A549 treated with Hydrocortisone at 1 μM for 4 hours (cell line): ENCODE measurements around the gene PCK2. TPM values are rescaled to one million over a fixed set of nuclear protein-coding genes. Genes with fewer than 3 reads are reported as not detected.

Experiments used
- total RNA-seq: library from RNA; stranded (reverse); fragments of 200-300 nt; extraction: Qiagen RNA extraction; gene quantifications from 5 replicates; pipeline ENCODE4 v1.2.3, GENCODE V29; 2022

Gene PCK2
- total RNA-seq = 18.3 to 21.2 TPM (median 19.7 TPM) in 5 replicates

DNA sequence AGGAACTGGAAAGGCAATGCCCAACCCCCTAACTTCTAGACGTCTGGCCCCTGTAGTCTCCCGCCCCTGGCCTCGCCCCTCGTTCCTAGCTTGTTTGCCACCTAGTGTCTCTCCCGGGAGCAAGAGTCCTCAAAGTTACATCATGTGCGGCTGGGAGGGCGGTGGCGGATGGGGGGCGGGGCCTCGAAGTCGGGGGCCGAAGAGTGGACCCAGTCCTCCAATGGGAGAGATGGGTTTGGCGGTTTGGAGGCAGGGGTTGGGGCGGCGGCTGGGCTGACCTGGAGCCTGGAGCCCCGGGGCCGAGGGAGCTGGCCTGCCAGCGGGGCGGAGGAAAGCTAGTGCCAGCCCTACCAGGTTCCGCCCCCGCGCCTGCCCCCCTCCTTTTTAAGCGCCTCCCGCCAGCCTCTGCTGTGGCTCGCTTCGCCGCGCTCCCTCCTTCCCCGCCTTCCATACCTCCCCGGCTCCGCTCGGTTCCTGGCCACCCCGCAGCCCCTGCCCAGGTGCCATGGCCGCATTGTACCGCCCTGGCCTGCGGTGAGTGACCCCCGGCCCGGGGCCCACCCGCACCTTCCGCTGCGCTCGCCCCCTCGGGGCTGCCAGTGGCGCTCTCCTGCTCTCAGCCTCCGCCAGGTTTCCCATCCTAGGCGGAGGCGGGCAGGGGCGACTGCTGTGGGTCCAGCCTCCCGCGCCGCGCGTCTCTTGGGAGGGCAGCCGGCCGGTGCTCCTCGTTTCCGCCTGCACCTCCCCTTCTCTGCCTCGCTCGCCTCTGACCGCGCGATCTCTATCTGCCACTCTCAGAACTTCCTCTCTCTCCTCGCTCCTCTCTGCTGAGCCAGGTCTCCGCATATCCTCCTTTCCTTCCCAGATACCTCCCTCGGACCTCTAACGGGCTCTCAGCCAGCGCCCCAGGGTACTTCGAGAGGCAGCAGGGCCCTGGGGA lies at the start of gene PCK2:
Gene PCK2, plus strand, starts transcription at position 411 of the 940 bp plus-strand sequence. Its CDS starts 95 bp downstream, at position 506.

DNA sequence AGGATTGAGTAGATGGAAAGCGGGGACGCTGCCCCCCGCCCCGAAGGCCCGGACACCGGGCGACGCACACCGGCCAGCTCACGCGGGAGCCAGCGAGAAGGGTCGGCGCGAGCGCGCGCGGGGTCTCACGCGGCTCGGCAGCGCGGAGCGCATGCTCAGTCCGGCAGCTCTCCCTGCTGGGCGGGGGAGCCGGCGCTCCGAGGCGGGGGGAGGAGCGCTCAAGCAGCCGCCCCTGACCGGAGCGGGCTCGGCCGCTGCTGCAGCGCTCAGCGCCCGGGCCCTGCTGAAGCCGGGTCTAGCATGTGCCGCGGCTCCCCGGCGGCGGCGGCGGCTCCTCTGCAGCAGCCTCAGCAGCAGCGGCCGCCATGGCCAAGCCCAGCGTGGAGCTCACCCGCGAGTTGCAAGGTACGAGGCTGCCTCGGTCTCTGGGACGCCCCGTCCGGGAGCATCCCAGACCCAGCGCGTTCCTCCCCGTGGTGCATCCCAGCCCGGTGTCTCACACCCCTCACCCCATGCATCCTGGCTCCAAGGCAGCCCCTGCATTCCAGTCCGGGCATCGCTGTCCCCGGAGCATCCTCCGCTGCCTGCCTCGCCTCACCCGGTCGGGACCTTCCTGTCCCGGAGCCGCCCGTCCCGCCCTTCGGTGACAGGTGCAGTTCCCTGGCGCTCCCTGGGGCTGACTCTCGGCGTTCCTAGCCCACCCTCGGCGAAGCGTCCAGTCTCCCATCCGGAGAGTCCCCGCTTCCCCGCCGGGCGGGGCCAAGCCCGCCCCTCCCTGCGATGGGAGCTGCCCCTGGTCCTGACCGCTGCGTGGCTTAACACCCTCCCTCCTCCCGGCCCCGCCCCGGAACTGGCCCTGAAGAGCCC lies 42.1 kb upstream of the PCK2 start, which contains the start of gene CARMIL3:
Gene CARMIL3, plus strand, starts transcription at position 221 of the 867 bp plus-strand sequence. Its CDS starts 145 bp downstream, at position 366.

DNA sequence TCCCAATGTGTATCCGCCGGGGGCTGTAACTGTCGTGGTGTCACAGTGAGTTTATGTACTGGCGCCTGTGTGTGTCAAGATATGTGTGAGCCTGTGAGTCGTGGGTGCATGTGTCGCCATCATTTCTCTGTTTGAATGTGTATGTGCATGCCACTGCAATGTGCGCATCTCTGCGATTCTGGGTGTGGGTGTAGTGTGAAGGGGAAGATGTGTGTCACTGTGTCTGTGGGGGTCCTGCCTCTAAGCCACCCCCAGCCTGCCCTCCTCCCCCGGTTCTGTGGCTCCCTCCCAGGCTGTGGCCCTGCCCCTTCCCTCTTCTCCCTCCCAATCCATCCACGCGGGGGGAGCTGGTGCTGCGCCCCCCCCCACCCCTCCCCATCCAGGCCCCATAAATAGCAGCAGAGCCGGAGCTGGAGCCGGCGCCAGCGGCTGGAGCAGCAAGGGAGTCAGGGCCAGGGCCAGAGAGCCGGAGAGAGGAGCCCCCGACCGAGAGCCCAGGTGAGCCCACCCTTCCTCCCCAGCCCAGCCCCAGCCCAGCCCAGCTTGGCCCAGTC lies 22.9 kb upstream of the PCK2 start, which contains the start of gene CPNE6:
Gene CPNE6, plus strand, starts transcription at position 419 of the 554 bp plus-strand sequence. CDS start 1,375 bp downstream, outside the sequence.

DNA sequence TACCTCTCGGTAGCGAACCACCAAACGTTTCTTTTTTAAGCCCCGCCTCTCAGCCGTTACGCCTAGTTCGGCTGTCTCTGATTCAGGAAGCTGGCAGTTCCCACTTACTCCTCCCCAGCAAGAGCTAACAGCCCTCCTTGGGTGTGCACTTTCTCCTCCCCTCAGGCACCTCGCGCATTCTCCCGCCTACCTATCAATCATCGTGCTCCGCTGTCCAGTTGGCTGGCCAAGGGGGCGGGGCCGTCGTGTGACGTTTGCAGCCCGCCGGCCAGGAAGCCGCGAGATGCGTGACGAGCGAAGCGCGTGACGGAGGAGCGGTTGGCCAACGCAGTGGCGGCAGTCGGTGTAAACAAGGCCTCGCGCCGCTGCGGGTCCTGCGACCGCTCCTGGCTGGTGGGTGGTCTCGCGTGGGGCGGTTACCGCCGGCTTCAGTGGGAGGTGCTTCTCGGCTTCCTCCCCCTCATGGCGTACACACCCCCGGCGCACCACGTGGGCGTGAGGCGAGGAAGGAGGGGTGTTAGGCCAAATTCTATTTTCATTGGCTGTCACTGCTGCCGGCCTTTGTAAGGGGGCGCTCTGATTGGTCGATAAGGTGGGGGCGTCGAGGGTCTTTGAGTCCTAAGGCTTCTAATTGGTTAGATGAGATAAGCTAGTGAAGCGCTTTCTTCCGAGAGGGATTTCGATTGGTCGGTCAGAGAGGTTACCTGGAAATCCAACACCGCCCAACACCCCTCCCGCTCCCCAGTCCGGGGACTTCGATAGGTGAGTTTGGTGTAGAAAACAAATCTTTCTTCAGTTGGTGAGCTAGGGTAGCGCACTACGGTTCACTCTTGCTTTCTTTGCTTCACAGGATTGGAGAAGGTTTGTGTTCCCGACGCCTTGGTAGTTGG lies 20.7 kb downstream of the PCK2 start, which contains the start of the genes DCAF11 and NRL:
Gene DCAF11, plus strand, starts transcription at position 246 of the 890 bp plus-strand sequence. CDS start 818 bp downstream, outside the sequence.
Gene NRL, minus strand, starts transcription at position 418 of the 890 bp plus-strand sequence. CDS start 32,101 bp downstream, outside the sequence.

DNA sequence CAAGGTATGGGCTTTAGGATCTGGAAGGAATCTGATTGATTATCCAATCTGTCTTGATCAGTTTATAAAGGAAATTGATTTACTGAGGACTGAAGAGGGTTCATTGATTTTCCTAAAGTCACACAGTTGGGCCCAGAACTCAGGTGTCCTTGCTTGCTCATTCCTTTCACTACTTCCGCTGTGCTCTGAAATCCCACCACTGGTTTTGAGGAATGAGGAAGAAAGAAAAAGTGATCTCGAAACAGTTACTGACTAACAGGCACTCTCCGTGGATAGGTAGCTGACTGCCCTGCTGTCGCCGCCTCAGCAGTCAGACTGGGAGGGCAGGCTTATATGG lies 36.2 kb downstream of the PCK2 start, which contains the start of gene FITM1:
Gene FITM1, plus strand, starts transcription at position 280 of the 337 bp plus-strand sequence. CDS start 905 bp downstream, outside the sequence.

DNA sequence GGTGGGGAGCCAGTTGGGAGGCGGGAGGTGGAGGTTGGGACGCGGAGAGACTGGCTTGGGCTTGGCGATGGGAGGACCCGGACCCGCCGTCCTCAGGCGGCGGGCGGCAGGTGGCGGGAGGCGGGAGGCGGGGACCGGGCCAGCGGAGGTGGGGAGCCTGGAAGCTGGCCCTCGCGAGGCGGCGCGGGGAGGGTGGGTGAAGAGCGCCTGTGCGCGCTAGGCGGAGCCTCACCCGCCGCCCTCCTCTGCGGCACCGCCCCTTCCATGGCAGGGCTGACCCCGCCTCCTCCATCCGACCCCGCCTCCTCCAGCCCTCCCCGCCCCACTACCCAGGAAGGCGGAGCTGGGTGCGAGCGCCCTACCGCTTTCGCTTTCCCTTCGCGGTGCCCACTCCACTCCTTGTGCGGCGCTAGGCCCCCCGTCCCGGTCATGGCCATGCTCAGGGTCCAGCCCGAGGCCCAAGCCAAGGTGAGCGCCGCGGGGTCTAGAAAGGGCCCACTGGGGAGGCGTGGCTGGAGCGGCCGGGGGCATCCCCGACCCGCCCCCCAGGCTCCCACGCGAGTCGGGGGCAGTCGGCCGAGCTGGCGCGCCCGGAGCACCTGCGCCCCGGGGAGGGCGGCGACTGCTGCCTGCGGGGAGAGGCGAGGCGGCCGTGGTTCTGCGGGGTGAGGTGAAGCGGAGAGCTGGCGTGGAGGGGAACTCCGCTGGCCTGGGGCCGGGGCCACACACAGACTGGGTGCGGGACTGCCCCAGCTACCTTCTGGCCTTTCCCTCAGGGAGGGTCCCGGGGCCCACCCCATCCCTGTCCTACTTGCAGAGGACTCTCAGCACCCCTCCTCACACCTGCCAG lies 41.9 kb downstream of the PCK2 start, which contains the start of gene PSME1:
Gene PSME1, plus strand, starts transcription at position 361 of the 850 bp plus-strand sequence. Its CDS starts 69 bp downstream, at position 430.

DNA sequence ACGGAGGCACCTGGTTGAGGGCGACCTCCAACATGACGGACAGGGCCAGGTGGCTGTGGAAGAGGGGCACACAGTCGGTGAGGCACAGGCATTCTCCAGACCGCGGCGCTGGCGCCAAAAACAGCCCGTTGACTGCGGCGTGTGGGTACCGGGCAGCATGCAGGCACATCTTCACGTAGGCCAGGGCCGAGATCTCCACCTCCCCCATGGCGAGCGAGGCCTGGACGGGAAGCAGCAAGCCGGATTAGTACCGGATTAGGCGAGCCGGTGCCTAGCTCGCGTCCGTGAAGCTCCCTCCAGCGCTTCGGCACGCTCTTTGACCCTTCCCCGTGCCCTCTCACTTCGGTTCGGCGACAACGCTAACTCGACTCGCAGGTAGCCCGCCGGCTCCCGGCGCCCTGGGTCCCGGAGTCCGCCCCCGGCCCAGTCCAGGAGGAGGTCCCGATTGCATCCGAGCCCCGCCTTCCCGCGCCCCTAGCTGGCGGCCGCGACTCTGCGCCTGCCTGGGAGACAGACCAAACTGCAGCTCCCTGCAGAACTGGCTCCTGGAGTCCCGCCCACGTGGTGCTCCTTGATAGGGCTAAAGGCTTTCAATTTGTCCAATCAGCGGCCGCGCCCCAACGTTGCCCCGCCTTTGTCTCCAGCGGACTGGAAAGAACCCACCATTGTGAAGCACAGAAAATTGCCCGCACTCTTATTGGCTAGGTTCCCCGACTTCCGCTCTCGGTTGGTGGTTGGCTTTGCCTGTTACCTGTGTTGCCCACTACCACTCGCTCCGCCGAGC lies 47.2 kb downstream of the PCK2 start, which contains the start of gene EMC9:
Gene EMC9, minus strand, starts transcription at position 495 of the 784 bp plus-strand sequence. Its CDS starts 287 bp downstream, at position 208.

DNA sequence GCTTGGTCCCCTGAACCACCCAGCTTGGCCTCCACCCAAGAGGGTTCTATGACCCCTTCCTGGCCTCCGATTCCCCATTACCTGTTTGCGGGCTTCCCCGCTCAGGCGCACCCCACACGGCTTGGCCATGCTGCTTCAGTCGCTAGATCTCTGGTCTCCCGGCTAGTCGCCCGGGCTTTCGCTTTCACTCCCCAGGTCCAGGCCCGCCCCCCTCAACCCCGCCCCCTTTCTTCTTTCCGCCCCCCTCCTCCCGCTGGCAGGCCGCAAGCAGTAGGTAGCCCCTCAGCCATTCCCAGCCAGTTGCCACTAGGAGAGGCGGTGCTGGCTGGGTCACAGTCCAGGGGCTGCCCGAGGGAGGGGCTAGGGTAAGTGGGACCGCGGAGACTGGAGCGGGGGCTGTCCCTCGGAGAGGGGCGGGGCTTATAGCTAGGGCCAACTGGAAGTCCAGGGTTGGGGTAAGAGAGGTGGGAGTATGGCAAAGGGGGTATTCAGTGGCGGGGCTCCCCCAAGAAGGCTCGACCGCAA lies 52.4 kb downstream of the PCK2 start, which contains the start of gene PSME2:
Gene PSME2, minus strand, starts transcription at position 158 of the 525 bp plus-strand sequence. Its CDS starts 29 bp downstream, at position 129.

DNA sequence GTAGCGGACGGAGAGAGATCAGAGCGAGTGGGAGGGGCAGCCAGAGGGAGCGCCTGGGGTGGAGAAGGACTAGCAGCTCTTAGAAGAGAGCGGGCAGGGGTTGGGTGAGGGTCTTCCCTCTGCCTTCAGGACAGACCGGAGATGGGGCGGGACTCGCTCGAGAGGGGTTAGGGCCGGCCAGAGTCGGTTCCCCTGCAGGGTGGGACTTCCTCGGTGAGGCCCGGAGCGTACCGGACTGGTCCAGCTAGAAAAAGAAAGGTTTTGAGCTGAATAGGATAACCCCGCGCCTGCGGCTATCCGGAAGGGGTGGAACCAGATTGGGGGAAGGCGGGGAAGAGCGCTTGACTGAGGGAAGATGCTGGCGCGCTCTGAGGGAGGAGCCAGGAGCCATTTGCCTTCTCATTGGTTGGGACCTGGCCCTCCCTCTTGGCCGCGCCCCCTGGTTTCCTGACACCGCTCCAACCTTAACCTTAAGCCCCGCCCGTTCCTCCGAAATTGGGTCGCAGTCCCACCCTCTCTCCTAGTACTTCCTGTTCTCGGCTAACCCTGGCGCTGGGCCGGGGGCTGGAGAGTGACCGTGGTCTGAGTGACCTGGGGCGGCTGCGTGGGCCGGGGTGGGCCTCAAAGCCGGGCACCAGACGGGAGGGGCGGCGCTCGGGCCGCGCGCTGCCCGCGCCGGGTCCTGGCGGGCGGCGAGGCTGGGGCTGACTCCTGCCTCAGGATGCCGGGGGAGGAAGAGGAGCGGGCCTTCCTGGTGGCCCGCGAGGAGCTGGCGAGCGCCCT lies 53.1 kb downstream of the PCK2 start, which contains the start of gene RNF31:
Gene RNF31, plus strand, starts transcription at position 521 of the 783 bp plus-strand sequence. Its CDS starts 201 bp downstream, at position 722.

Other genes with a start within 250 kb of the PCK2 start
- gene DHRS4, start 140.5 kb upstream of the PCK2 start, total RNA-seq = 43.0 to 48.9 TPM (median 46.1 TPM) in 5 replicates
- 23.3 to 33.3 TPM (median 29.5 TPM) in 5 replicates for gene DHRS4L2, start 105.4 kb upstream of the PCK2 start, total RNA-seq
- 0.25 to 0.62 TPM (median 0.54 TPM) in 5 replicates for gene CARMIL3, start 42.3 kb upstream of the PCK2 start, total RNA-seq
- gene CPNE6, start 22.7 kb upstream of the PCK2 start, total RNA-seq = 0.15 to 0.17 TPM in 2 of 5 replicates, not detected in the others
- 19.6 to 26.7 TPM (median 20.6 TPM) in 5 replicates for gene DCAF11, start 20.5 kb downstream of the PCK2 start, total RNA-seq
- gene NRL, start 20.6 kb downstream of the PCK2 start, total RNA-seq = 0.59 to 0.94 TPM (median 0.69 TPM) in 5 replicates
- gene FITM1, start 36.3 kb downstream of the PCK2 start, total RNA-seq = 0.13 to 0.18 TPM (median 0.14 TPM) in 3 of 5 replicates, not detected in the others
- gene PSME1, start 41.9 kb downstream of the PCK2 start, total RNA-seq = 159 to 189 TPM (median 167 TPM) in 5 replicates
- gene EMC9, start 47.3 kb downstream of the PCK2 start, total RNA-seq = 46.8 to 61.3 TPM (median 57.0 TPM) in 5 replicates
- 143 to 202 TPM (median 162 TPM) in 5 replicates for gene PSME2, start 52.3 kb downstream of the PCK2 start, total RNA-seq
- gene RNF31, start 53.2 kb downstream of the PCK2 start, total RNA-seq = 23.2 to 36.4 TPM (median 28.7 TPM) in 5 replicates
- gene IRF9, start 67.0 kb downstream of the PCK2 start, total RNA-seq = 15.5 to 20.2 TPM (median 17.9 TPM) in 5 replicates
- 2.6 to 5.9 TPM (median 4.3 TPM) in 5 replicates for gene REC8, start 77.8 kb downstream of the PCK2 start, total RNA-seq
- gene IPO4, start 94.5 kb downstream of the PCK2 start, total RNA-seq = 74.1 to 86.9 TPM (median 75.7 TPM) in 5 replicates
- gene TM9SF1, start 101.1 kb downstream of the PCK2 start, total RNA-seq = 61.4 to 81.2 TPM (median 65.5 TPM) in 5 replicates
- gene TSSK4, start 111.4 kb downstream of the PCK2 start, total RNA-seq = not detected in 5 replicates
- 77.5 to 105 TPM (median 83.7 TPM) in 5 replicates for gene CHMP4A, start 119.2 kb downstream of the PCK2 start, total RNA-seq
- gene MDP1, start 121.8 kb downstream of the PCK2 start, total RNA-seq = 28.0 to 33.9 TPM (median 32.1 TPM) in 5 replicates
- 411 to 486 TPM (median 455 TPM) in 5 replicates for gene NEDD8, start 138.1 kb downstream of the PCK2 start, total RNA-seq
- 53.0 to 66.2 TPM (median 59.0 TPM) in 5 replicates for gene GMPR2, start 138.6 kb downstream of the PCK2 start, total RNA-seq
- 32.1 to 38.5 TPM (median 37.3 TPM) in 5 replicates for gene TINF2, start 148.3 kb downstream of the PCK2 start, total RNA-seq
- 0.99 to 1.6 TPM (median 1.5 TPM) in 5 replicates for gene TGM1, start 168.9 kb downstream of the PCK2 start, total RNA-seq
- gene RABGGTA, start 177.3 kb downstream of the PCK2 start, total RNA-seq = 15.6 to 18.0 TPM (median 17.0 TPM) in 5 replicates
- gene DHRS1, start 205.5 kb downstream of the PCK2 start, total RNA-seq = 9.8 to 11.5 TPM (median 11.2 TPM) in 5 replicates
- 13.0 to 18.8 TPM (median 16.2 TPM) in 5 replicates for gene NOP9, start 205.5 kb downstream of the PCK2 start, total RNA-seq
- 0.13 to 0.22 TPM (median 0.22 TPM) in 5 replicates for gene CIDEB, start 213.7 kb downstream of the PCK2 start, total RNA-seq
- gene LTB4R2, start 215.8 kb downstream of the PCK2 start, total RNA-seq = 3.0 to 4.9 TPM (median 3.8 TPM) in 5 replicates
- 3.8 to 5.9 TPM (median 5.5 TPM) in 5 replicates for gene LTB4R, start 217.2 kb downstream of the PCK2 start, total RNA-seq
- gene ADCY4, start 240.8 kb downstream of the PCK2 start, total RNA-seq = not detected in 5 replicates
- gene RIPK3, start 245.7 kb downstream of the PCK2 start, total RNA-seq = not detected in 5 replicates